Regular cardiac myocyte (primary cell): Measurements from ENCODE around the gene NAA16. TPM values are rescaled to one million over a fixed set of nuclear protein-coding genes. Genes with fewer than 3 reads are reported as not detected.

Experiments
- total RNA-seq: library from RNA; depleted of rRNA; stranded (reverse); fragments of >200 nt; gene quantifications from 2 replicates; pipeline ENCODE4 v1.2.3, GENCODE V29; 2014

Gene NAA16
- 5.6 and 7.0 TPM in 2 replicates for total RNA-seq

DNA sequence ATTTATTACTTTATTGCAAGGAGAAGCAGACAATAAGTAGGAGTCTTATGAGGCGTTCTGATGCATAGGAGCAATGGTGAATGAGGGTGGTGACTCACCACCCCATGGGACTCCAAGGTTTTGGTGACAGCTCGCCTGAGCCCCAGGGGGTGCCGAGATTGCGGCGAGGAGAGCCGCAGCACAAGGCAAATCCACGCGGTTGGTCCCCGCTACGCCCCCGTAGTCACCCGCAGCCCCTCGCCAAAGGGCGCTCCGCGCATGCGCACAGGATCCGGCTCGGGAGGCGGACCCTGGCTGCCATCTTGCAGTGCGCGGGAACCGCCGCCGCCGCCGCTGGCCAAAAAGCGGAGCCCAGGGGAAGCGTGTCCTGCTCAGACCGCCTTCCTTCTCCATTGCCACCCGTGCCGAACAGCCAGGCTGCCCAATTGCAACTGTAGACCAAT, at the start of gene NAA16:
Gene NAA16, plus strand, starts transcription at position 305 of the 443 bp plus-strand sequence. CDS start 262 bp downstream, outside the sequence.

DNA sequence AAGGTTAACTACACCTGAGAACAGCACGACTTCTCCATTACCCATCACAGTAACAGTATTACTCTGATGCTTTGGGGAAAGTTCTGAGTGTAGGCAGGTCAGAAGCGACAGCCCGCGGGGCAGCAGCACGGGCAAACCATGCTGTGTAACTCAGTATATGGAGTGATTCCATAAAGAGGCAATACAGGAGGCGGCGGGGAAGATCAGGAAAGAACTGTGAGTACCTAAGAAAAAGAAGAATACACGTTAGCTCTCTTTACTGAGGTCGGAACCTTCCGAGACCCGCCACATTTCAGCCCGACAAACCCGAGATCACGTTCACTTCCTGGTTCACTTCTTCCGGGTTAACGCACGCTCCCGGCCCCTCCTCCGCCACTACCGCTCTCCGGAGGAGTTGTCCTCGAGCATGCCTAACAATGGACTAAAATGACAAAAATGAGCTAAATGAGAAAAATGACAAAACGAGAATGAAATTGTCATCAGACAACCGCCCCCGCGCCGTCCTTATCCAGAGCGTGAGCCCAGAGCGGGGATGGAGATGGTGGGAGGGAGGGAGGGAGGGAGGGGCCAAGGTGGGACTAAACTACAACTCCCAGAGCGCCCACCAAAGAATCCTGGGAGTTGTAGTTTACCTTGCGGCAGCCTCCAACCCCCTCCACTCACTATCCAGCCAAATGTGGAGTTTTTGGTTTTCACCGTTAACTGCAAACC, 47.7 kb upstream of the NAA16 start, which contains the start of gene MTRF1:
Gene MTRF1, minus strand, starts transcription at position 316 of the 711 bp plus-strand sequence. CDS start 2,669 bp downstream, outside the sequence.

Other genes with a start within 250 kb of the NAA16 start
- gene WBP4, start 249.8 kb upstream of the NAA16 start, total RNA-seq, result 9.8 and 9.9 TPM in 2 replicates
- gene KBTBD6, start 178.5 kb upstream of the NAA16 start, total RNA-seq, result 9.0 and 15.1 TPM in 2 replicates
- 5.9 and 8.7 TPM in 2 replicates for gene KBTBD7, start 116.7 kb upstream of the NAA16 start, total RNA-seq
- 14.6 and 18.0 TPM in 2 replicates for gene MTRF1, start 47.7 kb upstream of the NAA16 start, total RNA-seq
- gene RGCC, start 146.3 kb downstream of the NAA16 start, total RNA-seq, result 1.3 and 2.3 TPM in 2 replicates